HG02571 (cell line): ENCODE data around the gene COMMD3.
"Not testable (repeated sequence)": the region's sequence is repeated elsewhere in the genome, so short reads cannot be mapped to it uniquely, and the experiment has no call there.

Experiments
- ATAC-seq: cut with Tn5 transposase; IDR thresholded peaks from one replicate; pipeline ENCODE4 v1.9.1; 2021; ENCODE audit warnings: mild to moderate bottlenecking, moderate library complexity; ENCODE audit not compliant: unreplicated experiment

The COMMD3 gene

GRCh38 chr10:22338185-22338900, 22.2 kb downstream of the COMMD3 start:
- ATAC-seq: no peak

- ATAC-seq: no peak
Measured at GRCh38 chr10:22338931-22339330, 22.7 kb downstream of the COMMD3 start.

- ATAC-seq: no peak
Measured at GRCh38 chr10:22339761-22340328, 23.7 kb downstream of the COMMD3 start.

- ATAC-seq: peak; percentile 43
Measured at GRCh38 chr10:22340329-22341189, 24.4 kb downstream of the COMMD3 start.

GRCh38 chr10:22341190-22341925, 25.2 kb downstream of the COMMD3 start:
- peak; percentile 21 for ATAC-seq

- no peak for ATAC-seq
Measured at GRCh38 chr10:22341926-22342196, 25.7 kb downstream of the COMMD3 start.

GRCh38 chr10:22342421-22342820, 26.2 kb downstream of the COMMD3 start:
- no peak for ATAC-seq

GRCh38 chr10:22343731-22344130, 27.5 kb downstream of the COMMD3 start:
- no peak for ATAC-seq

- no peak for ATAC-seq
Measured at GRCh38 chr10:22344249-22344648, 28.1 kb downstream of the COMMD3 start.

GRCh38 chr10:22344781-22345300, 28.7 kb downstream of the COMMD3 start:
- no peak for ATAC-seq

- no peak for ATAC-seq
Measured at GRCh38 chr10:22345301-22346095, 29.3 kb downstream of the COMMD3 start, which contains the start of gene SPAG6. TSS of gene SPAG6 (plus strand) at chr10:22345496. CDS start at chr10:22345612, 116 bp downstream.

- ATAC-seq: no peak
Measured at GRCh38 chr10:22346096-22346661, 30.0 kb downstream of the COMMD3 start.

- no peak for ATAC-seq
Measured at GRCh38 chr10:22349755-22350154, 33.6 kb downstream of the COMMD3 start.

- ATAC-seq: no peak
Measured at GRCh38 chr10:22351131-22351703, 35.0 kb downstream of the COMMD3 start.

- no peak for ATAC-seq
Measured at GRCh38 chr10:22356324-22356873, 40.2 kb downstream of the COMMD3 start.

GRCh38 chr10:22357770-22358169, 41.6 kb downstream of the COMMD3 start:
- not testable (repeated sequence) for ATAC-seq

- ATAC-seq: no peak
Measured at GRCh38 chr10:22363305-22363704, 47.1 kb downstream of the COMMD3 start.

- ATAC-seq: no peak
Measured at GRCh38 chr10:22364407-22365140, 48.4 kb downstream of the COMMD3 start.
